Activated T-helper 1 cell treated with Interleukin-2 at 50 U/mL for 16 hours (primary cell): ENCODE data around the gene CCDC12.
"Not testable (repeated sequence)": the region's sequence is repeated elsewhere in the genome, so short reads cannot be mapped to it uniquely, and the experiment has no call there.

Experiments
- DNase-seq: peaks from one replicate; pipeline ENCODE4 v3.0.0-alpha.2; 2020; ENCODE audit warnings: low read depth

The CCDC12 gene

GRCh38 chr3:46979958-46980497, 3.5 kb upstream of the CCDC12 start:
- no peak for DNase-seq

- DNase-seq: peak; percentile 94
Measured at GRCh38 chr3:46978985-46979944, 2.7 kb upstream of the CCDC12 start, which contains the start of gene NBEAL2. Gene NBEAL2 (plus strand): TSS chr3:46979666. CDS start chr3:46979862, 196 bp downstream.

- DNase-seq: no peak
Measured at GRCh38 chr3:46978381-46978780, 1.8 kb upstream of the CCDC12 start.

GRCh38 chr3:46977811-46978195, 1.3 kb upstream of the CCDC12 start:
- DNase-seq: no peak

GRCh38 chr3:46974421-46975171, 1.9 kb downstream of the CCDC12 start:
- no peak for DNase-seq

GRCh38 chr3:46972396-46972795, 4.1 kb downstream of the CCDC12 start:
- no peak for DNase-seq

GRCh38 chr3:46971742-46972141, 4.8 kb downstream of the CCDC12 start:
- no peak for DNase-seq

- no peak for DNase-seq
Measured at GRCh38 chr3:46971151-46971550, 5.4 kb downstream of the CCDC12 start.

- DNase-seq: no peak
Measured at GRCh38 chr3:46970391-46971091, 6.0 kb downstream of the CCDC12 start.

- DNase-seq: no peak
Measured at GRCh38 chr3:46968783-46969428, 7.6 kb downstream of the CCDC12 start.

- DNase-seq: no peak
Measured at GRCh38 chr3:46966811-46967210, 9.7 kb downstream of the CCDC12 start.

- no peak for DNase-seq
Measured at GRCh38 chr3:46965151-46965550, 11.4 kb downstream of the CCDC12 start.

- DNase-seq: not testable (repeated sequence)
Measured at GRCh38 chr3:46964038-46964590, 12.4 kb downstream of the CCDC12 start.

- DNase-seq: no peak
Measured at GRCh38 chr3:46962990-46963389, 13.6 kb downstream of the CCDC12 start.

GRCh38 chr3:46962427-46962826, 14.1 kb downstream of the CCDC12 start:
- DNase-seq: no peak

GRCh38 chr3:46960835-46961234, 15.7 kb downstream of the CCDC12 start:
- DNase-seq: no peak

- no peak for DNase-seq
Measured at GRCh38 chr3:46960081-46960701, 16.4 kb downstream of the CCDC12 start.

- no peak for DNase-seq
Measured at GRCh38 chr3:46959161-46959511, 17.4 kb downstream of the CCDC12 start.

GRCh38 chr3:46958467-46959160, 17.9 kb downstream of the CCDC12 start:
- no peak for DNase-seq
